ENCODE results near the gene CSMD2. TPM values are rescaled to one million over a fixed set of nuclear protein-coding genes. Genes with fewer than 3 reads are reported as not detected.

Gene CSMD2
- total RNA-seq, 2 experiments from 2014 or later = not detected

DNA sequence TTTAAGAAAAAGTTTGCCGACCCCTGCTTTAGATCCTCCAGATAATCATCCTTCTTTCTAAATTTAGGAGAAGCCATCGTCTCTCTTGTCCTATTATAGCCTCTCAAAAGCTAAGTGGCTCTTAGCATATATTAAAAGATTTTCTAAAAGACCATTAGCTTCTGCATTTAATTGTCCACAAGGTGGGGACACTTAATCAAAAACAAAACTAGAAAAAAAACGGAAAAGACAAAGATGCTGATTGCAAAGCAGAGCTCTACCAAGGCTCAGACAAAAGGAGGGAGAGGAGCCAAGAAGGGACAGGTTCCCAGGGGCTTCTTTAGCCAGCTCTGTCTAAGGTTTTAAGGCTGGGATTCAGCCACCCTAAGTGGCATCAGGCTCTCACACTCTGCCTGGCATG is 429.4 kb downstream of the CSMD2 start:
- ChIA-PET CTCF (no interaction called here), POLR2A (no interaction called here)
- Mint-ChIP-seq H3K27me3 (peaks cover 9% of the 10 kb centered on the region), H3K27ac (no peak overlapping the region), H3K4me1 (ENCODE audit: low read depth) (no peaks in the 10 kb centered on the region), H3K9me3 (no peaks in the 10 kb centered on the region), H3K36me3 (ENCODE audit: low read depth) (no peaks in the 10 kb centered on the region), H3K4me3 (no peak overlapping the region)
- DNase-seq (no peak), ATAC-seq (no peak)
- TF ChIP-seq, protein P1, sequence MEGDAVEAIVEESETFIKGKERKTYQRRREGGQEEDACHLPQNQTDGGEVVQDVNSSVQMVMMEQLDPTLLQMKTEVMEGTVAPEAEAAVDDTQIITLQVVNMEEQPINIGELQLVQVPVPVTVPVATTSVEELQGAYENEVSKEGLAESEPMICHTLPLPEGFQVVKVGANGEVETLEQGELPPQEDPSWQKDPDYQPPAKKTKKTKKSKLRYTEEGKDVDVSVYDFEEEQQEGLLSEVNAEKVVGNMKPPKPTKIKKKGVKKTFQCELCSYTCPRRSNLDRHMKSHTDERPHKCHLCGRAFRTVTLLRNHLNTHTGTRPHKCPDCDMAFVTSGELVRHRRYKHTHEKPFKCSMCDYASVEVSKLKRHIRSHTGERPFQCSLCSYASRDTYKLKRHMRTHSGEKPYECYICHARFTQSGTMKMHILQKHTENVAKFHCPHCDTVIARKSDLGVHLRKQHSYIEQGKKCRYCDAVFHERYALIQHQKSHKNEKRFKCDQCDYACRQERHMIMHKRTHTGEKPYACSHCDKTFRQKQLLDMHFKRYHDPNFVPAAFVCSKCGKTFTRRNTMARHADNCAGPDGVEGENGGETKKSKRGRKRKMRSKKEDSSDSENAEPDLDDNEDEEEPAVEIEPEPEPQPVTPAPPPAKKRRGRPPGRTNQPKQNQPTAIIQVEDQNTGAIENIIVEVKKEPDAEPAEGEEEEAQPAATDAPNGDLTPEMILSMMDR (IDR thresholded peaks at IDR 0.05) = no peak
- intact Hi-C loops (cut with micrococcal nuclease) = no loop called here

DNA sequence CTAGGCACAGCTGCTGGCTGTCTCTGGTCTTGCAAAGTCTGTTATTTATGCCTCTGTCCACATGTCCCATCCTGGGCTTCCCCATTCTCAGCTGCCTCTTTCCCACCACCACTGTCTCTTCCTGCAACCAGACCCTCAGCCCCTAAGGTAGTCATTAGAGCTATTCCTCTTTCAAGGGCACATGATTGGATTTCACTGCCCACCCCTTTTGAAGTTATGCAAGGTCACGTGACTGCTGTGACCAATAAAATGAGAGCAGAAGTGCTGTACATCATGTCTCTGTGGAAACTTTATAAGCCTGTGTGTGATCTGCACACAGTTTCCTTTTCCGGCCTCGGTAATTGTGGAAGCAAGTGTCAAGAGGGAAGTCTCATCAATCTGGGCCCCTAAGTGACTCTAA is 437.7 kb downstream of the CSMD2 start:
- TF ChIP-seq, protein P1 (IDR thresholded peaks at IDR 0.05) = no peak
- Mint-ChIP-seq H3K36me3 (ENCODE audit: low read depth) (no peaks in the 10 kb centered on the region), H3K27ac (no peak overlapping the region), H3K4me1 (ENCODE audit: low read depth) (no peaks in the 10 kb centered on the region), H3K27me3 (peaks cover 8% of the 10 kb centered on the region), H3K4me3 (no peak overlapping the region), H3K9me3 (no peaks in the 10 kb centered on the region)
- ChIA-PET CTCF (no interaction called here), POLR2A (interaction anchor here (0.5 kb wide), 1 partner anchor 1010 kb away, joined by 3 read pairs; no protein-coding TSS in a partner anchor)
- ATAC-seq (no peak), DNase-seq (no peak)
- intact Hi-C loops (cut with micrococcal nuclease) = no loop called here

DNA sequence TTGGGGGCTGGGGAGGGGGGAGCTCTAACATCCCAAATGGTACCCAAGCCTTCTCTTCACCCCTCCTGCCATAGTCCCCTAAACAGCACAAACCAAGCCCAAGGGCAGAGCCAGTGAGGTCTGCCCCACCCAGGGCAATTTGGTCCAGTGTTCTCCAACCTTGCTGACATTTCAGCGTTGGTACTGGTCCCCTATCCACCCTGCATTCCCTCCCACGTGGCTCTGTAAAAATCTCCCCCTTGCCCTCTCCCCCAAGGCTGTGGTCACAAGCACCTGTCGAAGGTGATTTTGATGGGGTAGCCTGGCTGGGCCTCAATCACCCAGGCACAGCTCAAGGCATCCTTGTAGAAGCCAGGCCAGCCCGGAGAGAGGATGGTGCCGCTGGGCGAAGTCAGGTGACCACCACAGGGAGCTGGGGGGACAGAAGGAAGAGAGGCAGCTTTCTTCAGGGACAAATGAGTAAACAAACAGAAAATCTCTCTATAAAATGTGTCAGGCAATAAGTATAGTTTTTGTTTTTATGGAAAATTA is 438.7 kb downstream of the CSMD2 start:
- no peaks in the 10 kb centered on the region for H3K4me1 Mint-ChIP-seq (ENCODE audit: low read depth)
- DNase-seq = no peak
- CTCF ChIA-PET = interaction anchor here (1.3 kb wide), 1 partner anchor 93 kb away, joined by 3 read pairs; no protein-coding TSS in a partner anchor
- no peaks in the 10 kb centered on the region for H3K36me3 Mint-ChIP-seq (ENCODE audit: low read depth)
- H3K4me3 Mint-ChIP-seq = no peak overlapping the region
- ATAC-seq = no peak
- H3K27ac Mint-ChIP-seq = no peak overlapping the region
- peaks cover 6% of the 10 kb centered on the region for H3K27me3 Mint-ChIP-seq
- POLR2A ChIA-PET = no interaction called here
- TF ChIP-seq, protein P1 (IDR thresholded peaks at IDR 0.05) = no peak
- H3K9me3 Mint-ChIP-seq = no peaks in the 10 kb centered on the region
- intact Hi-C loops (cut with micrococcal nuclease) = no loop called here

DNA sequence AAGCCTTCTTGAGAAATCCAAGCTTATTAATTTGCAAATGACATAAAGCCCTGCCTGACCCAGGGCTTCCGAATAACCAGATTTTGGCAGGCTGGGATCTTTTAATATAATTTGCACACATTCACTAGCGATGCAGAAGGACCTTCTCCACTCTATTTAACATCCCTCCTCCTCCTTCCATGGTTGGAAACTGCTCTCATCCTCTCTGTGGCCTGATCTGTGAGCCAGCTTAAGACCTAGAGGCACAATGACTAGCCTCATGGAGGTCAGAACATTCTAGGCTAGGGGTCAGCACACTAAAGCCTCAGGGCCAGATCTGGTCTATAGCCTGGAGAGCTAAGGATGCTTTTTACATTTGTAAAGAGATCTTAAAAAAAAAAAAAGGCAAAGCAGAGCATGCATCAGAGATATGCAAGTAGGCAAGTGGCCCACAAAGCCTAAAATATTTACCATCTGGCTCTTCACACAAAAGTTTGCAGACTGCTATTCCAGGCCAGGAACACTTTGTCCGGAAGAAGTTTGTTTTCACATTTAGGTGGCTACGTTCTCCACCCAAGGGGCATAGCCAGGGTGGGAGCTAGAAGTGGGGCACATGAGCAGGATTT is 439.4 kb downstream of the CSMD2 start:
- no peaks in the 10 kb centered on the region for H3K9me3 Mint-ChIP-seq
- H3K4me3 Mint-ChIP-seq = no peak overlapping the region
- H3K36me3 Mint-ChIP-seq (ENCODE audit: low read depth) = no peaks in the 10 kb centered on the region
- no peak overlapping the region for H3K27ac Mint-ChIP-seq
- POLR2A ChIA-PET = no interaction called here
- DNase-seq (no peak), ATAC-seq (no peak)
- CTCF ChIA-PET = interaction anchor here (1.3 kb wide), 1 partner anchor 92 kb away, joined by 3 read pairs; no protein-coding TSS in a partner anchor
- H3K4me1 Mint-ChIP-seq (ENCODE audit: low read depth) = no peaks in the 10 kb centered on the region
- intact Hi-C loops (cut with micrococcal nuclease) = no loop called here
- TF ChIP-seq, protein P1 (IDR thresholded peaks at IDR 0.05) = no peak
- H3K27me3 Mint-ChIP-seq = peaks cover 5% of the 10 kb centered on the region

DNA sequence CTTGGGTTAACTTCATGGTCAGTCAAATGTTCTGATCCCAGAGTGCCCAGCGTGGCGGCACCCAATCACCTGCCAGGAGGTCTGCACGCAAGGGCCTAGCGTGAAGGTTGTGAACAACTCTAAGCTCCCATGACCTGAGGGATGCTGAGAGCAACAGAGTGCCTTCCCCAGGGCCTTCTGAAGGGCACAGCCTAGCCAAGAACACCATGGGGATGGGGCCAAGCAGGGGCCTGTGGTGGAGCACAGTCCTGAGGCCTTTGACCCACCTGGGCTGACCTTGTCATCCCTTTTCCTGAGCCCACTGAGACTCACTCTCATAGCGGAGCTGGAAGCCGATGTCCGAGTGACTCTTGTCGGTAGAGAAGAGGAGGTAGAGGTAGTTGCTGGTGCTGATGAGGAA is 440.0 kb downstream of the CSMD2 start:
- POLR2A ChIA-PET = no interaction called here
- DNase-seq (no peak), ATAC-seq (no peak)
- no peak overlapping the region for H3K27ac Mint-ChIP-seq
- no peaks in the 10 kb centered on the region for H3K9me3 Mint-ChIP-seq
- H3K27me3 Mint-ChIP-seq = peaks cover 5% of the 10 kb centered on the region
- no peak overlapping the region for H3K4me3 Mint-ChIP-seq
- no peaks in the 10 kb centered on the region for H3K4me1 Mint-ChIP-seq (ENCODE audit: low read depth)
- intact Hi-C loops (cut with micrococcal nuclease) = no loop called here
- CTCF ChIA-PET = no interaction called here
- H3K36me3 Mint-ChIP-seq (ENCODE audit: low read depth) = no peaks in the 10 kb centered on the region
- TF ChIP-seq, protein P1 (IDR thresholded peaks at IDR 0.05) = no peak
